SK-N-SH (cell line): ENCODE data around the gene SLC25A24. TPM values are rescaled to one million over a fixed set of nuclear protein-coding genes. Genes with fewer than 3 reads are reported as not detected.

ENCODE experiments used
- CTCF ChIA-PET: fragments of 300-600, 350-600 bp; formaldehyde crosslinking; extraction: SDS; loops from one replicate; lab custom pipeline; 2021; lab: Yijun Ruan, JAX
- POLR2A ChIA-PET: fragments of 350-600 bp; sonication (Branson Sonifier 250); formaldehyde crosslinking; extraction: SDS; loops from one replicate; lab custom pipeline; 2020; ENCODE audit warnings: antibody characterized with exemption, inconsistent platforms; lab: Yijun Ruan, JAX
- DNase-seq: peaks from one replicate; pipeline ENCODE4 v3.0.0; 2012
- H2AFZ ChIP-seq: fragments of 200-600 bp; sonication (generic); 2 replicates; pipeline ENCODE4 v1.8.1; 2016; ENCODE audit warnings: antibody characterized with exemption, mild to moderate bottlenecking, low read depth
- H3F3A ChIP-seq: fragments of 200-600 bp; sonication (generic); replicated peaks from 2 replicates; pipeline ENCODE3; 2016; ENCODE audit warnings: antibody characterized with exemption, mild to moderate bottlenecking; ENCODE audit not compliant: insufficient read depth
- H3K27ac ChIP-seq, 2 experiments: fragments of 200-500 bp in 1 of 2; fragments of 200-600 bp in 1 of 2; sonication (Bioruptor generic) in 1 of 2; sonication (generic), shearing (Covaris generic) in 1 of 2; 2 replicates each; pipeline versions ENCODE4 v1.5.1 to v1.6.1; 2014 to 2016; ENCODE audit warnings: low read depth in 2 of 2, inconsistent platforms in 1 of 2, low read length in 1 of 2, mild to moderate bottlenecking in 1 of 2, mixed read lengths in 1 of 2
- H3K27me3 ChIP-seq: fragments of 200-600 bp; sonication (generic), shearing (Covaris generic); 2 replicates; pipeline ENCODE4 v1.6.1; 2016; ENCODE audit warnings: mixed run types; ENCODE audit not compliant: insufficient read depth
- H3K36me3 ChIP-seq, 2 experiments: fragments of 200-500 bp in 1 of 2; fragments of 200-600 bp in 1 of 2; sonication (Bioruptor generic) in 1 of 2; sonication (generic) in 1 of 2; replicated peaks in 1 of 2; 2 replicates each; pipeline versions ENCODE3 to v1.5.1; 2014 to 2016; ENCODE audit warnings: low read length in 1 of 2, mild to moderate bottlenecking in 1 of 2; ENCODE audit not compliant: insufficient read depth in 2 of 2, control insufficient read depth in 1 of 2
- H3K4me1 ChIP-seq, 2 experiments: fragments of 200-500 bp in 1 of 2; fragments of 200-600 bp in 1 of 2; sonication (Bioruptor generic) in 1 of 2; sonication (generic), shearing (Covaris generic) in 1 of 2; 2 replicates each; pipeline versions ENCODE4 v1.5.1 to v1.6.1; 2014 to 2016; ENCODE audit warnings: low read depth in 1 of 2, low read length in 1 of 2, mixed run types in 1 of 2; ENCODE audit not compliant: insufficient read depth in 2 of 2, control insufficient read depth in 1 of 2
- H3K4me2 ChIP-seq: fragments of 200-600 bp; sonication (generic), shearing (Covaris generic); 2 replicates; pipeline ENCODE4 v1.6.1; 2017; ENCODE audit warnings: mixed run types
- H3K4me3 ChIP-seq, 2 experiments: fragments of 200-500 bp in 1 of 2; fragments of 200-600 bp in 1 of 2; sonication (Bioruptor generic) in 1 of 2; sonication (generic), shearing (Covaris generic) in 1 of 2; 2 replicates each; pipeline versions ENCODE4 v1.5.1 to v1.8.1; 2014 to 2016; ENCODE audit warnings: low read depth in 2 of 2, inconsistent platforms in 1 of 2, low read length in 1 of 2, mild to moderate bottlenecking in 1 of 2, mixed read lengths in 1 of 2, moderate library complexity in 1 of 2
- H3K79me2 ChIP-seq: fragments of 200-600 bp; sonication (generic); 2 replicates; pipeline ENCODE4 v1.8.1; 2017; ENCODE audit warnings: mild to moderate bottlenecking; ENCODE audit not compliant: insufficient read depth
- H3K9ac ChIP-seq: fragments of 200-600 bp; sonication (generic); 2 replicates; pipeline ENCODE4 v1.6.1; 2017; ENCODE audit warnings: mixed run types
- H3K9me2 ChIP-seq: fragments of 200-600 bp; sonication (generic); 2 replicates; pipeline ENCODE4 v1.6.1; 2017; ENCODE audit warnings: mixed run types
- H3K9me3 ChIP-seq: fragments of 200-600 bp; sonication (generic); 2 replicates; pipeline ENCODE4 v1.6.1; 2017; ENCODE audit warnings: mixed run types, mild to moderate bottlenecking, moderate library complexity
- H4K20me1 ChIP-seq: fragments of 200-600 bp; sonication (generic); 2 replicates; pipeline ENCODE4 v1.6.1; 2017; ENCODE audit warnings: mild to moderate bottlenecking, mixed run types; ENCODE audit not compliant: insufficient read depth
- EP300 ChIP-seq, 2 experiments: IDR thresholded peaks; 2 replicates each; pipeline versions ENCODE4 v1.4.0 to v1.6.1; 2012; ENCODE audit warnings: borderline replicate concordance in 1 of 2, low read depth in 1 of 2, low read length in 1 of 2
- FOXJ3 ChIP-seq: sonication (generic); formaldehyde crosslinking; IDR thresholded peaks from 2 replicates; pipeline ENCODE4 v1.5.1; 2020; ENCODE audit warnings: mild to moderate bottlenecking, missing genetic modification reagents
- GABPA ChIP-seq: IDR thresholded peaks from 2 replicates; pipeline ENCODE4 v1.4.0; 2012; ENCODE audit warnings: low read depth, mild to moderate bottlenecking
- GATA2 ChIP-seq: sonication (generic); formaldehyde crosslinking; IDR thresholded peaks from 2 replicates; pipeline ENCODE4 v1.5.0; 2020; ENCODE audit warnings: mild to moderate bottlenecking, missing genetic modification reagents
- NFIC ChIP-seq: IDR thresholded peaks from 2 replicates; pipeline ENCODE4 v1.4.0; 2012; ENCODE audit warnings: borderline replicate concordance
- NRF1 ChIP-seq: IDR thresholded peaks from 2 replicates; pipeline ENCODE4 v1.6.1; 2012; ENCODE audit warnings: low read depth, mild to moderate bottlenecking, low read length
- POLR2AphosphoS5 ChIP-seq: IDR thresholded peaks from 2 replicates; pipeline ENCODE4 v1.6.1; 2012; ENCODE audit warnings: low read depth, low read length
- RAD21 ChIP-seq: IDR thresholded peaks from 2 replicates; pipeline ENCODE4 v1.6.1; 2012; ENCODE audit warnings: mild to moderate bottlenecking, low read length
- RCOR1 ChIP-seq: fragments of 150-350 bp; IDR thresholded peaks from 2 replicates; pipeline ENCODE4 v1.6.1; 2017; ENCODE audit warnings: antibody characterized with exemption, low read length
- SIN3A ChIP-seq: IDR thresholded peaks from 2 replicates; pipeline ENCODE4 v1.6.1; 2012; ENCODE audit warnings: low read depth, mild to moderate bottlenecking, low read length, moderate library complexity, borderline replicate concordance
- TAF1 ChIP-seq: IDR thresholded peaks from 2 replicates; pipeline ENCODE4 v1.6.1; 2012; ENCODE audit warnings: low read depth, mild to moderate bottlenecking, low read length, moderate library complexity, borderline replicate concordance
- TEAD4 ChIP-seq: IDR thresholded peaks from 2 replicates; pipeline ENCODE4 v1.4.0; 2012; ENCODE audit warnings: mild to moderate bottlenecking, borderline replicate concordance; ENCODE audit not compliant: insufficient read depth
- WGBS: methylation state at CpG from one replicate; pipeline ENCODE4 v1.1.6; 2017; ENCODE audit warnings: low lambda C conversion rate; 5-methylcytosine and 5-hydroxymethylcytosine counted together
- polyA plus RNA-seq, 3 experiments: library from polyadenylated mRNA; depleted of rRNA; stranded (reverse); fragments of >200 nt; gene quantifications; 2 replicates each; pipeline ENCODE4 v1.2.3, GENCODE V29; 2012
- TF ChIP-seq, protein P1 (sequence below): IDR thresholded peaks from 2 replicates; pipeline ENCODE4 v1.4.0; 2012; ENCODE audit warnings: low read depth, borderline replicate concordance
- TF ChIP-seq, protein P2 (sequence below): fragments of 150-350 bp; IDR thresholded peaks from 2 replicates; pipeline ENCODE4 v1.6.1; 2017; ENCODE audit warnings: antibody characterized with exemption, low read length, low read depth, borderline replicate concordance
- TF ChIP-seq, protein P3 (sequence below): IDR thresholded peaks from 2 replicates; pipeline ENCODE4 v1.6.1; 2012; ENCODE audit warnings: mild to moderate bottlenecking, low read depth, low read length, moderate library complexity

Gene SLC25A24
- polyA plus RNA-seq, 1 of the 3 experiments (the other 2 are of a cell fraction) = 11.3 TPM

DNA sequence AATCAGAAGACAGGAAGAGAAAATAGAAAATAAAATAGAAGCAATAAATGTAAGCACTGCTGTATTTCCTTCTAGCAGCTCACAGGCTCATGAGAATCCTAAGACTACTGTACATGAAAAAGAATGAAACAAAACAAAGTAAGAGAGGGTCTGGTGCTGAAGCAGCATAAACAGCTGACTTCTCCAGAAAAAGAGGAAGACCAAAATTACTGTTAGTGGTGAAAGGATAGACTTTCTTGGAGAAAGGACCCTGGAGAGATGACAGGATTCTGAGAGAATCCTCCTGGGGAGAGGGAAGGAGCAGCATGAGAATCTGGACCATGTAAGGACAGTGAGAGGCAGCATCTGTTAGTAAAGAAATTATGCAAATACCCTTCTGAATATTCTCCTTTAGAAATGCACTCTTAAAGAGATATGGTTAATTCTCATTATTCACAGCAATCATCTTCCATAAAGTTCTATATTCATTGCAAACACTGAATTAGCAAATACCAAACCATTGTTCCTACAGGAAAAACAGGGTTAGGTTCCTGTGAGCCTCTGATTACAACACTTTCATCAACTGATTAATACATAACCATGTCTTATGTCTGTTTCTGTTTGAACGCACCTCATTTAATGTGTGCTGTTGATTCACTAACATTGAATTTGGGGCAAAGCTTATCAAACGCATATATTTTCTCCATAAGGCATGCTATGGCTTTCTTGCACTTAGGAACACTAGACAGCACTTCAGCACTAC, 17.0 kb downstream of the SLC25A24 start:
- Histone ChIP-seq H3K9me3 (no peaks in the 10 kb centered on the region; the same call in 1 of the 2 replicates), H3K27ac (no peak overlapping the region), H3K79me2 (peaks cover 69% of the 10 kb centered on the region), H3K9me2 (no peaks in the 10 kb centered on the region), H3K9ac (no peak overlapping the region), H3K4me3 (no peak overlapping the region), H3K27me3 (no peaks in the 10 kb centered on the region), H3F3A (peaks cover 6% of the 10 kb centered on the region)
- 46% methylated on average over 2 of the region's 2 CpGs for WGBS
- TF ChIP-seq TAF1 (no peak), FOXJ3 (CRISPR knock-in tag) (no peak), RAD21 (no peak), RCOR1 (no peak), TEAD4 (no peak), NRF1 (no peak), EP300 (IDR thresholded peaks at IDR 0.05; ENCODE audit: borderline replicate concordance in 1 of 2, low read depth in 1 of 2, low read length in 1 of 2) (no peak), GABPA (no peak), NFIC (no peak), POLR2AphosphoS5 (no peak), GATA2 (CRISPR knock-in tag) (no peak), SIN3A (no peak)
- TF ChIP-seq, protein P1, sequence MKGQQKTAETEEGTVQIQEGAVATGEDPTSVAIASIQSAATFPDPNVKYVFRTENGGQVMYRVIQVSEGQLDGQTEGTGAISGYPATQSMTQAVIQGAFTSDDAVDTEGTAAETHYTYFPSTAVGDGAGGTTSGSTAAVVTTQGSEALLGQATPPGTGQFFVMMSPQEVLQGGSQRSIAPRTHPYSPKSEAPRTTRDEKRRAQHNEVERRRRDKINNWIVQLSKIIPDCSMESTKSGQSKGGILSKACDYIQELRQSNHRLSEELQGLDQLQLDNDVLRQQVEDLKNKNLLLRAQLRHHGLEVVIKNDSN = no peak
- TF ChIP-seq, protein P2, sequence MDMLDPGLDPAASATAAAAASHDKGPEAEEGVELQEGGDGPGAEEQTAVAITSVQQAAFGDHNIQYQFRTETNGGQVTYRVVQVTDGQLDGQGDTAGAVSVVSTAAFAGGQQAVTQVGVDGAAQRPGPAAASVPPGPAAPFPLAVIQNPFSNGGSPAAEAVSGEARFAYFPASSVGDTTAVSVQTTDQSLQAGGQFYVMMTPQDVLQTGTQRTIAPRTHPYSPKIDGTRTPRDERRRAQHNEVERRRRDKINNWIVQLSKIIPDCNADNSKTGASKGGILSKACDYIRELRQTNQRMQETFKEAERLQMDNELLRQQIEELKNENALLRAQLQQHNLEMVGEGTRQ = no peak
- TF ChIP-seq, protein P3, sequence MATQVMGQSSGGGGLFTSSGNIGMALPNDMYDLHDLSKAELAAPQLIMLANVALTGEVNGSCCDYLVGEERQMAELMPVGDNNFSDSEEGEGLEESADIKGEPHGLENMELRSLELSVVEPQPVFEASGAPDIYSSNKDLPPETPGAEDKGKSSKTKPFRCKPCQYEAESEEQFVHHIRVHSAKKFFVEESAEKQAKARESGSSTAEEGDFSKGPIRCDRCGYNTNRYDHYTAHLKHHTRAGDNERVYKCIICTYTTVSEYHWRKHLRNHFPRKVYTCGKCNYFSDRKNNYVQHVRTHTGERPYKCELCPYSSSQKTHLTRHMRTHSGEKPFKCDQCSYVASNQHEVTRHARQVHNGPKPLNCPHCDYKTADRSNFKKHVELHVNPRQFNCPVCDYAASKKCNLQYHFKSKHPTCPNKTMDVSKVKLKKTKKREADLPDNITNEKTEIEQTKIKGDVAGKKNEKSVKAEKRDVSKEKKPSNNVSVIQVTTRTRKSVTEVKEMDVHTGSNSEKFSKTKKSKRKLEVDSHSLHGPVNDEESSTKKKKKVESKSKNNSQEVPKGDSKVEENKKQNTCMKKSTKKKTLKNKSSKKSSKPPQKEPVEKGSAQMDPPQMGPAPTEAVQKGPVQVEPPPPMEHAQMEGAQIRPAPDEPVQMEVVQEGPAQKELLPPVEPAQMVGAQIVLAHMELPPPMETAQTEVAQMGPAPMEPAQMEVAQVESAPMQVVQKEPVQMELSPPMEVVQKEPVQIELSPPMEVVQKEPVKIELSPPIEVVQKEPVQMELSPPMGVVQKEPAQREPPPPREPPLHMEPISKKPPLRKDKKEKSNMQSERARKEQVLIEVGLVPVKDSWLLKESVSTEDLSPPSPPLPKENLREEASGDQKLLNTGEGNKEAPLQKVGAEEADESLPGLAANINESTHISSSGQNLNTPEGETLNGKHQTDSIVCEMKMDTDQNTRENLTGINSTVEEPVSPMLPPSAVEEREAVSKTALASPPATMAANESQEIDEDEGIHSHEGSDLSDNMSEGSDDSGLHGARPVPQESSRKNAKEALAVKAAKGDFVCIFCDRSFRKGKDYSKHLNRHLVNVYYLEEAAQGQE = no peak
- TF ChIP-seq, all 33 proteins: peak for 0
- H4K20me1 ChIP-seq = peaks cover 3% of the 10 kb centered on the region; the same call in 1 of the 2 replicates
- H3K4me2 ChIP-seq = no peak overlapping the region
- DNase-seq = no peak
- ChIA-PET POLR2A (no interaction called here), CTCF (no interaction called here)
- peaks cover 0 to 2% of the 10 kb centered on the region in 2 experiments; a peak in 2 of 4 replicates for H3K4me1 ChIP-seq
- peaks cover 49 to 66% of the 10 kb centered on the region in 2 experiments for H3K36me3 ChIP-seq
- H2AFZ ChIP-seq = no peak overlapping the region
